HFFc6 (cell line): ENCODE results near the gene TIMM21. TPM values are rescaled to one million over a fixed set of nuclear protein-coding genes. Genes with fewer than 3 reads are reported as not detected.

Source experiments
- DNase-seq: peaks from one replicate; pipeline ENCODE4 v3.0.0-alpha.2; 2018
- H3K27ac Mint-ChIP-seq: 2 replicates; pipeline ENCODE4 v1.8.0; 2020; ENCODE audit warnings: mild to moderate bottlenecking, mixed read lengths
- H3K27me3 Mint-ChIP-seq: 2 replicates; pipeline ENCODE4 v1.8.0; 2021; ENCODE audit warnings: mild to moderate bottlenecking, moderate library complexity, mixed read lengths; ENCODE audit not compliant: insufficient read depth
- H3K36me3 Mint-ChIP-seq: 2 replicates; pipeline ENCODE4 v1.8.0; 2021; ENCODE audit warnings: low read depth, mixed read lengths
- H3K4me1 Mint-ChIP-seq: 2 replicates; pipeline ENCODE4 v1.8.0; 2020; ENCODE audit warnings: low read depth, mixed read lengths
- H3K4me3 Mint-ChIP-seq: 2 replicates; pipeline ENCODE4 v1.8.0; 2020; ENCODE audit warnings: mild to moderate bottlenecking, moderate library complexity, mixed read lengths
- H3K9me3 Mint-ChIP-seq: 2 replicates; pipeline ENCODE4 v1.8.0; 2020; ENCODE audit warnings: mild to moderate bottlenecking, mixed read lengths
- total RNA-seq, 6 experiments: library from RNA; stranded (reverse); fragmentation: NEBNext Ultra II Directional; extraction: Animal tissue kit (Norgen Biotek cat#: 25700); gene quantifications; 2 replicates in 1 of 6; 3 replicates in 5 of 6; pipeline ENCODE4 v1.2.3, GENCODE V29; 2021
- TF ChIP-seq, protein P1 (sequence below): fragments of 200-600 bp; sonication (generic); IDR thresholded peaks from 2 replicates; pipeline ENCODE4 v1.5.0; 2021; ENCODE audit warnings: antibody characterized with exemption, mild to moderate bottlenecking

The TIMM21 gene
- total RNA-seq, 6 experiments from 2014 or later, result 34.1 to 42.4 (median 40.6) TPM

DNA sequence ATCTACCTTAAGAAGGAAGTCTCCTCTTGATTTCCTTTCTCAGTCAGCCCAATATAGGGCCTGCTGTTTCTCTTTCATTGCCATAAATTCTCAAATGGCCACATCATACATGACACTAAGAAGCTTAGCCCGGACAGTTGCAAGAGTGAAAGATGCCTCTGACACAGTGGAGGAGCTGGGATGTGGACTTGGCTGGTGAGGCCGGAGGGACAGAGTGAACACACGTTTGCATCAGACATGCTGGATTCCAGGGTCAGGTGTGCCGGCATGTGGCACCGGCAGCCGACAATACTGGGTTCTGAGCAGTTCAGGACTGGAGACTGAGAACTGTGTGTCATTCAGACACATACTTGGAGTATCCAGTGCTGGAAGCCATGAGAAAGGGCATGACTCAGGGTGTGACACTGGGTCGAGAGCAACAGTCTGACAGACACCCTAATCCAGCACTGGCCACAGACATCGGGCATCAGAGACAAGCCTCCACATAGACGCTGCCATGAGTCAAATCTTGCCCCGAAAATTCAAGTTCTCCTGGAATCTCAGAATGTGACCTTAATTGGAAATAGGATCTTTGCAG lies 31.4 kb downstream of the TIMM21 start:
- TF ChIP-seq, protein P1, sequence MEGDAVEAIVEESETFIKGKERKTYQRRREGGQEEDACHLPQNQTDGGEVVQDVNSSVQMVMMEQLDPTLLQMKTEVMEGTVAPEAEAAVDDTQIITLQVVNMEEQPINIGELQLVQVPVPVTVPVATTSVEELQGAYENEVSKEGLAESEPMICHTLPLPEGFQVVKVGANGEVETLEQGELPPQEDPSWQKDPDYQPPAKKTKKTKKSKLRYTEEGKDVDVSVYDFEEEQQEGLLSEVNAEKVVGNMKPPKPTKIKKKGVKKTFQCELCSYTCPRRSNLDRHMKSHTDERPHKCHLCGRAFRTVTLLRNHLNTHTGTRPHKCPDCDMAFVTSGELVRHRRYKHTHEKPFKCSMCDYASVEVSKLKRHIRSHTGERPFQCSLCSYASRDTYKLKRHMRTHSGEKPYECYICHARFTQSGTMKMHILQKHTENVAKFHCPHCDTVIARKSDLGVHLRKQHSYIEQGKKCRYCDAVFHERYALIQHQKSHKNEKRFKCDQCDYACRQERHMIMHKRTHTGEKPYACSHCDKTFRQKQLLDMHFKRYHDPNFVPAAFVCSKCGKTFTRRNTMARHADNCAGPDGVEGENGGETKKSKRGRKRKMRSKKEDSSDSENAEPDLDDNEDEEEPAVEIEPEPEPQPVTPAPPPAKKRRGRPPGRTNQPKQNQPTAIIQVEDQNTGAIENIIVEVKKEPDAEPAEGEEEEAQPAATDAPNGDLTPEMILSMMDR, result no peak
- DNase-seq, result no peak
- Mint-ChIP-seq H3K9me3 (peaks cover 5% of the 10 kb centered on the region), H3K4me3 (no peak overlapping the region), H3K27ac (no peak overlapping the region), H3K4me1 (no peaks in the 10 kb centered on the region), H3K27me3 (peaks cover 36% of the 10 kb centered on the region), H3K36me3 (peaks cover 6% of the 10 kb centered on the region; the same call in 1 of the 2 replicates)

DNA sequence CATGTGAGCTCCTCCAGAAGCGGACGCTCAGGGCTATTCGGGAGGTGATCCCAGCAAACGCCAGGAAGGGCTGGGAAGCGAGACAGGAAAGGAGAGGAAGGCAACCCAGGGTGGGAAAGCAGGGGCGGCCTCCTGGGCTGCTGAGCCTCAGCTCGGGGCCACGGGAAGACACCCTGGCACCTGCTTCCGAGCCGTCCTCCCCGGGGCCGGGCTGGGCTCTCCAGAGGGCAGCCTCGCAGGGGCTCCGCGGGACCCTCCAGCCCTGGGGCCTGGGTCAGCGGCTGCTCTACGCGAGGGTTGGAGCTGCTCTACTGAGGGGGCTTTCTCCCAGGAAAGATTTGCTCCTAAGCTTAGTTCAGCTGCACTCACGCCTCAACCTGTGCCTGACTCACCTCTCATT lies 34.0 kb downstream of the TIMM21 start:
- H3K27ac Mint-ChIP-seq, result no peak overlapping the region
- H3K36me3 Mint-ChIP-seq, result peaks cover 6% of the 10 kb centered on the region; the same call in 1 of the 2 replicates
- H3K4me1 Mint-ChIP-seq, result no peaks in the 10 kb centered on the region
- no peak for DNase-seq
- peaks cover 40% of the 10 kb centered on the region for H3K27me3 Mint-ChIP-seq
- no peak overlapping the region for H3K4me3 Mint-ChIP-seq
- TF ChIP-seq, protein P1, result no peak
- H3K9me3 Mint-ChIP-seq, result peaks cover 5% of the 10 kb centered on the region

DNA sequence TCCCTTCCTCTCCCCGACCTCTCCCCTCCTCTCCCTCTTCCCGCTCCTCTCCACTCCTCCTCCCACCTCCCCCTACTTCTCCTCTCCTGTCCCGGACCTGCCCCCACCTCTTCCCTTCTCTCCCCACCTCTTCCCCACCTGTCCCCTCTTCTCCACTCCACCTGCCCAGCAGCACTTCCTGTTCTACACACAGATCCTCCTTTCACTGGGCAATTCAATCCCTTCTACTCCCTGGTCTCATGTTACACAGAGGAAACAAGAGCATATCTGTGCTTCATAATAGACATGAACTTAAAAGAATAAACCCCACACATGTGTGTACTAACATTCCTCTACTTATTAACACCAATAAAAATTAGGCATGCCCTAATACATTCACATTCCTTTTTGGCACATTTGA lies 34.8 kb downstream of the TIMM21 start:
- H3K4me3 Mint-ChIP-seq, result no peak overlapping the region
- H3K4me1 Mint-ChIP-seq, result no peaks in the 10 kb centered on the region
- TF ChIP-seq, protein P1, result no peak
- peaks cover 6% of the 10 kb centered on the region; the same call in 1 of the 2 replicates for H3K36me3 Mint-ChIP-seq
- H3K27ac Mint-ChIP-seq, result no peak overlapping the region
- peaks cover 5% of the 10 kb centered on the region for H3K9me3 Mint-ChIP-seq
- peaks cover 37% of the 10 kb centered on the region for H3K27me3 Mint-ChIP-seq
- DNase-seq, result no peak

DNA sequence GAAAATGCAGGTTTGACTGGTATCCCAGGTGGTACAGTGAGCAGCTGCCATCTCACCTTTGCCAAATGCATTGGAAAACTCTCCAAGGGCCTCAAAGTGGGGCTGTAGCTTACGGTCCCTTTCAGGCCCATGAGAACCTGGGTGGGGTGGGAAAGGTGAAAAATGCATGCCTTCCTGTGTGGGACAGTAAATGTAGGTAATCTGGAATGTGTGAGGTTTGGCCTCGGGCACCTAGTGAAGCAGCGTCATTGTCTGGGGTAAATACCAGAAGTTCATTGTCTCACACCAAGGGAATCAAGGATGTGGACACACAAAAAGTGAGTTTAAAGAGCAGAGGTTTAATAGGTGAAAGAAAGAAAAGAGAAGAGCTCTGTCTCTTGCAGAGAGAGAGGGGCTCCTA lies 36.6 kb downstream of the TIMM21 start:
- Mint-ChIP-seq H3K27ac (no peak overlapping the region), H3K27me3 (peaks cover 39% of the 10 kb centered on the region), H3K36me3 (peaks cover 5% of the 10 kb centered on the region; the same call in 1 of the 2 replicates), H3K9me3 (peaks cover 5% of the 10 kb centered on the region), H3K4me1 (peaks cover 14% of the 10 kb centered on the region), H3K4me3 (no peak overlapping the region)
- DNase-seq, result no peak
- TF ChIP-seq, protein P1, result no peak

DNA sequence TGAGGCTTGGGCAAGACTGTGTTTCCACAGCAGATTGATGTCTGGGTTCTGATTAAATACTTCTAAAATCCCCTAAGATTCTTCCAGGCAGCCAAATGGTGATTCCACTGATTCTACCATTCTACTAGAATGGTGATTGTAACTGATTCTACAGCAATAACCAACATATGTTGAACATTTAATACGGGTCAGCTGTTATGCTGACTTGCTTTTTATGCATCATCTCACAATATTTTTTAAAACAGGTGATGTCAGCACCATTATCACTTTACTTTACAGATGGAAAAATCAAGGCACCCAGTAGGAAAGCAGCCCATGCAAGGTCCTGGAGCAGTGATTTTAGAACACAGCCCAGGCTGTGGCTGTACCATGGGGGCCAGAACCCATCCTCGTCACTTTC lies 37.5 kb downstream of the TIMM21 start:
- Mint-ChIP-seq H3K4me3 (no peak overlapping the region), H3K27me3 (peaks cover 34% of the 10 kb centered on the region), H3K4me1 (peaks cover 22% of the 10 kb centered on the region), H3K36me3 (no peaks in the 10 kb centered on the region), H3K9me3 (no peaks in the 10 kb centered on the region), H3K27ac (no peak overlapping the region)
- TF ChIP-seq, protein P1, result no peak
- no peak for DNase-seq
